Activated CD4-positive, alpha-beta T cell treated with anti-CD3 and anti-CD28 coated beads for 4 hours (primary cell): ENCODE data around the gene CACNB2.
"Not testable (repeated sequence)": the region's sequence is repeated elsewhere in the genome, so short reads cannot be mapped to it uniquely, and the experiment has no call there.

ENCODE experiments used
- DNase-seq, 2 donors: peaks; one replicate each; pipeline ENCODE4 v3.0.0-alpha.2; 2020

The CACNB2 gene

DNA sequence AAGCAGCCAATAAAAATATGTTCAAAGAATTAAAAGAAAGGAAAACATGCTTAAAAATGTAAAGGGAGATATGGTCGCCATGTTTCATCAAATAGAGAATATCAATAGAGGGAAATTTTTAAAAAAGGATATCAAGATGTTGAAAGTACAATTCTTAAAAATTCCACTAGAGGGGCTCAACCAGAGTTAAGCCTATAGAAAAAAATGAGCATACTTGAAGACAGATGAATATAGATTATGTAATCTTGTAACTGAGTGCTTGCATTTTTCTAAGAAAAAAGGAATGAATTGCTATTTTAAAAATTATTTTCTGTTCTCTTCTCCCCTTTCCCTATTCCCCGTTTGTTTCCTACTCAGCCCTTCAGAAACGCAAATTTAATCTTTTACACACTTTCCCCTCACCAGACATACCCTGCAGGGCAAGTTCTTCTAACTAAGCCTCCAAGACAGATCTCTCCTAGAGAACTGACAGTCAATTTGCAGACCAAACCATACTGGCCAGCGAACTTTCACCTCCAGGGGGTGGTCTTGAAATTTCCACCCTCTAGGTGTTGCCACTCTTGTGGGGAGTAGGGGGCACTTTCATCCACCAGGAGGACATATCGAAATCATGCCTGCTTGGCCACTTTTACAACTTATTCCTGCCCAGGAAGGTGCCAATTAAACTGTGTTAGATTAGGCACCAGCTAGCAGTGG, 443.5 kb downstream of the CACNB2 start:
- no peak for DNase-seq

DNA sequence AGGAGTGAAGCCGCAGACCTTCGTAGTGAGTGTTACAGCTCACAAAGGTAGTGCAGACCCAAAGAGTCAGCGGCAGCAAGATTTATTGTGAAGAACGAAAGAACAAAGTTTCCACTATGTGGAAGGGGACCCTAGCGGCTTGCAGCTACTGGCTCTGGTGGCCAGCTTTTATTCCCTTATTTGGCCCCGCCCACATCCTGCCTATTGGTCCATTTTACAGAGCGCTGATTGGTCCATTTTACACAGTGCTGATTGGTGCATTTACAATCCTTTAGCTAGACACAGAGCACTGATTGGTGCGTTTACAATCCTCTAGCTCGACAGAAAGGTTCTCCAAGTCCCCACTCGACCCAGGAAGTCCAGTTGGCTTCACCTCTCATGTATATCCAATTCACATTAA, 446.4 kb downstream of the CACNB2 start:
- DNase-seq = not testable (repeated sequence)

DNA sequence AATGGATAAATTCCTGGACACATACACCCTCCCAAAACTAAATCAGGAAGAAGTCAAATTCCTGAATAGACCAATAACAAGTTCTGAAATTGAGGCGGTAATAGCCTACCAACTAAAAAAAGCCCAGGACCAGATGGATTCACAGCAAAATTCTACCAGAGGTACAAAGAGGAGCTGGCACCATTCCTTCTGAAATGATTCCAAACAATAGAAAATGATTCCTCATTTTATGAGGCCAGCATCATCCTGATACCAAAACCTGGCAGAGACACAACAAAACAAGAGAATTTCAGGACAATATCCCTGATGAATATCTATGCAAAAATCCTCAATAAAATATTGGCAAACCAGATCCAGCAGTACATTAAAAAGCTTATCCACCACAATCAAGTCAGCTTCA, 450.9 kb downstream of the CACNB2 start:
- DNase-seq = not testable (repeated sequence)
